ENCODE measurements around the gene DLG2. TPM values are rescaled to one million over a fixed set of nuclear protein-coding genes. Genes with fewer than 3 reads are reported as not detected.

Gene DLG2
- total RNA-seq, 4 donors from 2014 or later: 37.9 to 71.5 (median 44.9) TPM

GRCh38 chr11:84890676-84891075 is 736.5 kb downstream of the DLG2 start:
- Histone ChIP-seq H3K27me3 (no peaks in the 10 kb centered on the region), H3K27ac (no peak overlapping the region), H3K9me3 (no peaks in the 10 kb centered on the region), H3K36me3 (no peaks in the 10 kb centered on the region), H3K4me1 (no peaks in the 10 kb centered on the region), H3K4me3 (no peak overlapping the region)
- DNase-seq (ENCODE audit: low spot score in 2 of 2): no peak
- TF ChIP-seq POLR2A (IDR thresholded peaks at IDR 0.05) (no peak), CTCF (IDR thresholded peaks at IDR 0.05) (no peak), EP300 (IDR thresholded peaks at IDR 0.05) (no peak), POLR2AphosphoS5 (IDR thresholded peaks at IDR 0.05) (no peak)
- 39% methylated on average over 2 of the region's 3 CpGs for WGBS

- TF ChIP-seq EP300 (IDR thresholded peaks at IDR 0.05): no peak
- no peaks in the 10 kb centered on the region for H3K4me1 ChIP-seq
- no peaks in the 10 kb centered on the region for H3K27me3 ChIP-seq
- 80% methylated on average over 3 of the region's 3 CpGs for whole genome bisulfite sequencing
- H3K9me3 ChIP-seq: no peaks in the 10 kb centered on the region
- no peak overlapping the region for H3K27ac ChIP-seq
- H3K4me3 ChIP-seq: no peak overlapping the region
- no peaks in the 10 kb centered on the region for H3K36me3 ChIP-seq
- DNase-seq (ENCODE audit: low spot score in 2 of 2): no peak
These were observed 737.6 kb downstream of the DLG2 start for GRCh38 chr11:84889556-84889955.

GRCh38 chr11:84887055-84887629 is 740.0 kb downstream of the DLG2 start:
- TF ChIP-seq POLR2A (IDR thresholded peaks at IDR 0.05) (no peak), POLR2AphosphoS5 (IDR thresholded peaks at IDR 0.05) (no peak), CTCF (IDR thresholded peaks at IDR 0.05) (no peak), EP300 (IDR thresholded peaks at IDR 0.05) (no peak)
- no peak overlapping the region for H3K27ac ChIP-seq
- no peaks in the 10 kb centered on the region for H3K4me1 ChIP-seq
- no peaks in the 10 kb centered on the region for H3K9me3 ChIP-seq
- 59% methylated on average over 3 of the region's 3 CpGs for WGBS
- H3K36me3 ChIP-seq: no peaks in the 10 kb centered on the region
- no peaks in the 10 kb centered on the region for H3K27me3 ChIP-seq
- H3K4me3 ChIP-seq: no peak overlapping the region
- DNase-seq (ENCODE audit: low spot score in 2 of 2): no peak

GRCh38 chr11:84886344-84886743 is 740.8 kb downstream of the DLG2 start:
- no peaks in the 10 kb centered on the region for H3K4me1 ChIP-seq
- no peaks in the 10 kb centered on the region for H3K36me3 ChIP-seq
- H3K27me3 ChIP-seq: no peaks in the 10 kb centered on the region
- no peak for DNase-seq (ENCODE audit: low spot score in 2 of 2)
- H3K4me3 ChIP-seq: no peak overlapping the region
- TF ChIP-seq CTCF (IDR thresholded peaks at IDR 0.05) (no peak), EP300 (IDR thresholded peaks at IDR 0.05) (no peak), POLR2A (IDR thresholded peaks at IDR 0.05) (no peak), POLR2AphosphoS5 (IDR thresholded peaks at IDR 0.05) (no peak)
- H3K9me3 ChIP-seq: no peaks in the 10 kb centered on the region
- no peak overlapping the region for H3K27ac ChIP-seq
- WGBS: 20% methylated on average over 1 of the region's 1 CpG

GRCh38 chr11:84884836-84885235 is 742.3 kb downstream of the DLG2 start:
- Histone ChIP-seq H3K36me3 (no peaks in the 10 kb centered on the region), H3K4me3 (no peak overlapping the region), H3K4me1 (no peaks in the 10 kb centered on the region), H3K27me3 (no peaks in the 10 kb centered on the region), H3K9me3 (no peaks in the 10 kb centered on the region), H3K27ac (no peak overlapping the region)
- WGBS: 97% methylated on average over 2 of the region's 2 CpGs
- DNase-seq (ENCODE audit: low spot score in 2 of 2): no peak
- TF ChIP-seq POLR2AphosphoS5 (IDR thresholded peaks at IDR 0.05) (no peak), POLR2A (IDR thresholded peaks at IDR 0.05) (no peak), EP300 (IDR thresholded peaks at IDR 0.05) (no peak), CTCF (IDR thresholded peaks at IDR 0.05) (no peak)

GRCh38 chr11:84882056-84882455 is 745.1 kb downstream of the DLG2 start:
- no peak overlapping the region for H3K27ac ChIP-seq

More at GRCh38 chr11:84882056-84882455, 745.1 kb downstream of the DLG2 start:
- Histone ChIP-seq H3K27me3 (no peaks in the 10 kb centered on the region), H3K4me1 (no peaks in the 10 kb centered on the region), H3K4me3 (no peak overlapping the region), H3K36me3 (no peaks in the 10 kb centered on the region), H3K9me3 (no peaks in the 10 kb centered on the region)
- WGBS: 41% methylated on average over 2 of the region's 2 CpGs
- DNase-seq (ENCODE audit: low spot score in 2 of 2): no peak
- TF ChIP-seq POLR2AphosphoS5 (IDR thresholded peaks at IDR 0.05) (no peak), POLR2A (IDR thresholded peaks at IDR 0.05) (no peak), CTCF (IDR thresholded peaks at IDR 0.05) (no peak), EP300 (IDR thresholded peaks at IDR 0.05) (no peak)

All from suprapubic skin (tissue), 4 donors.